Measurements from ENCODE around the gene PIAS2. TPM values are rescaled to one million over a fixed set of nuclear protein-coding genes. Genes with fewer than 3 reads are reported as not detected.

Gene PIAS2
- total and polyA plus RNA-seq, 9 of the 15 experiments (the other 6 are each of a cell fraction or from before 2014, with no cell fraction given) = 2.9 to 23.9 (median 12.0) TPM

DNA sequence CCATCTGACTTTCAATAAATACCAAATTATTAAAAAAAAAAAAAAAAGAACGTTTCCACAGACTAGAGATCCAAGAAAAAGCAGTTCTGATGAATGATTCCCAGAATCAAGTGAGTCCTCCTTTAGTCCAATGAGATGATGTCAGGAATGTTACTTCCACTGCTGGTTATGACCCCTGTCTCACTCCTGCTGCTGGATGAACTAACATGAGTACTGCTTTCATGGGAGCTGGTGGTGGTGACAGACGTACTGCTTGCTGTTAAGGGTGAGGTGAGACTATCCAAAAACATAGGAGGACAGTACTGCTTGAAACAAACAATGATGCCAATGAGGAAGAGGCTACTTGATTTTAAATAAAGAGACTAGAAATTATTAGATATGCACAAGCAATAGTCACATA, 105.0 kb downstream of the PIAS2 start:
- DNase-seq (ENCODE audit: extremely low read depth in 1 of 4, low spot score in 3 of 4) (no peak), ATAC-seq (no peak), FAIRE-seq (no peak)
- Histone ChIP-seq H3K9me1 (ENCODE audit: control insufficient read depth, insufficient read depth, low read length) (no peaks in the 10 kb centered on the region), H3K27ac (ENCODE audit: extremely low read depth, low read depth, low read length) (no peak overlapping the region), H3K4me1 (replicated peaks in 1 of 2; ENCODE audit: control insufficient read depth in 2 of 2, insufficient read depth in 2 of 2, low read length in 2 of 2) (no peaks in the 10 kb centered on the region), H3K27me3 (ENCODE audit: control insufficient read depth in 2 of 2, insufficient read depth in 2 of 2, low read length in 2 of 2) (no peaks in the 10 kb centered on the region), H3K36me3 (ENCODE audit: control insufficient read depth, insufficient read depth, low read length) (peaks cover 2% of the 10 kb centered on the region; the same call in 1 of the 3 replicates), H3K79me2 (ENCODE audit: control insufficient read depth, insufficient read depth, low read length) (no peaks in the 10 kb centered on the region), H2AFZ (ENCODE audit: low read depth, low read length) (no peak overlapping the region), H3K4me3 (no peak overlapping the region), H3K9me3 (replicated peaks; ENCODE audit: control insufficient read depth, insufficient read depth, low read depth, low read length) (no peaks in the 10 kb centered on the region), H4K20me1 (replicated peaks; ENCODE audit: control insufficient read depth, insufficient read depth, low read length) (no peaks in the 10 kb centered on the region), H3K9ac (ENCODE audit: insufficient read depth in 1 of 2, low read depth in 2 of 2, low read length in 2 of 2) (no peak overlapping the region), H3K4me2 (ENCODE audit: insufficient read depth, low read length) (no peak overlapping the region)
- intact Hi-C loops (cut with micrococcal nuclease) (no loop called here), in situ Hi-C loops (cut with MboI) (no loop called here)
- BruUV-seq (replicated peaks) = no TSS peak
- ChIA-PET CTCF (ENCODE audit: low intra/inter-chr PET ratio) (no interaction called here), POLR2A (interaction anchor here (0.9 kb wide), 1 partner anchor 125 kb away, joined by 3 read pairs; no protein-coding TSS in a partner anchor)
- WGBS (ENCODE audit: insufficient coverage, low coverage, missing lambda C conversion rate) = 54% methylated on average over 2 of the region's 2 CpGs
- TF ChIP-seq ZNF778 (CRISPR knock-in tag; IDR thresholded peaks at IDR 0.05) = no peak
- TF ChIP-seq, protein P1, sequence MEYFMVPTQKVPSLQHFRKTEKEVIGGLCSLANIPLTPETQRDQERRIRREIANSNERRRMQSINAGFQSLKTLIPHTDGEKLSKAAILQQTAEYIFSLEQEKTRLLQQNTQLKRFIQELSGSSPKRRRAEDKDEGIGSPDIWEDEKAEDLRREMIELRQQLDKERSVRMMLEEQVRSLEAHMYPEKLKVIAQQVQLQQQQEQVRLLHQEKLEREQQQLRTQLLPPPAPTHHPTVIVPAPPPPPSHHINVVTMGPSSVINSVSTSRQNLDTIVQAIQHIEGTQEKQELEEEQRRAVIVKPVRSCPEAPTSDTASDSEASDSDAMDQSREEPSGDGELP (CRISPR knock-in tag; IDR thresholded peaks at IDR 0.05; ENCODE audit: borderline replicate concordance) = no peak
- TF ChIP-seq BACH1 (tag; IDR thresholded peaks at IDR 0.05) = no peak
- TF ChIP-seq ZNF584 (CRISPR knock-in tag; IDR thresholded peaks at IDR 0.05; ENCODE audit: low read depth) = no peak
- TF ChIP-seq DPF2 (IDR thresholded peaks at IDR 0.05) = no peak
- TF ChIP-seq PHF20 (IDR thresholded peaks at IDR 0.05; ENCODE audit: partially characterized antibody) = no peak
- no peak for TF ChIP-seq CXXC5 (CRISPR knock-in tag; IDR thresholded peaks at IDR 0.05)
- no peak for TF ChIP-seq KLF6 (CRISPR knock-in tag; IDR thresholded peaks at IDR 0.05; ENCODE audit: borderline replicate concordance)
- TF ChIP-seq REST (IDR thresholded peaks at IDR 0.05; ENCODE audit: borderline replicate concordance) = no peak
- TF ChIP-seq REST (CRISPR knock-in tag; IDR thresholded peaks at IDR 0.05; ENCODE audit: low read depth) = no peak
- no peak for TF ChIP-seq EP300 (IDR thresholded peaks at IDR 0.05; ENCODE audit: low read length)
- TF ChIP-seq, protein P2, sequence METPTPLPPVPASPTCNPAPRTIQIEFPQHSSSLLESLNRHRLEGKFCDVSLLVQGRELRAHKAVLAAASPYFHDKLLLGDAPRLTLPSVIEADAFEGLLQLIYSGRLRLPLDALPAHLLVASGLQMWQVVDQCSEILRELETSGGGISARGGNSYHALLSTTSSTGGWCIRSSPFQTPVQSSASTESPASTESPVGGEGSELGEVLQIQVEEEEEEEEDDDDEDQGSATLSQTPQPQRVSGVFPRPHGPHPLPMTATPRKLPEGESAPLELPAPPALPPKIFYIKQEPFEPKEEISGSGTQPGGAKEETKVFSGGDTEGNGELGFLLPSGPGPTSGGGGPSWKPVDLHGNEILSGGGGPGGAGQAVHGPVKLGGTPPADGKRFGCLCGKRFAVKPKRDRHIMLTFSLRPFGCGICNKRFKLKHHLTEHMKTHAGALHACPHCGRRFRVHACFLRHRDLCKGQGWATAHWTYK (CRISPR knock-in tag; IDR thresholded peaks at IDR 0.05) = no peak
- TF ChIP-seq ZFP36 (IDR thresholded peaks at IDR 0.05; ENCODE audit: low read depth, low read length, partially characterized antibody) = no peak
